GM18502 (cell line): ENCODE data around the gene PEX26.
"Not testable (repeated sequence)": the region's sequence is repeated elsewhere in the genome, so short reads cannot be mapped to it uniquely, and the experiment has no call there.

Experiments
- ATAC-seq: cut with Tn5 transposase; IDR thresholded peaks from one replicate; pipeline ENCODE4 v1.9.1; 2021; ENCODE audit warnings: mild to moderate bottlenecking; ENCODE audit not compliant: unreplicated experiment, poor library complexity

PEX26 gene

GRCh38 chr22:18070556-18071306 lies 7.1 kb upstream of the PEX26 start:
- no peak for ATAC-seq

DNA sequence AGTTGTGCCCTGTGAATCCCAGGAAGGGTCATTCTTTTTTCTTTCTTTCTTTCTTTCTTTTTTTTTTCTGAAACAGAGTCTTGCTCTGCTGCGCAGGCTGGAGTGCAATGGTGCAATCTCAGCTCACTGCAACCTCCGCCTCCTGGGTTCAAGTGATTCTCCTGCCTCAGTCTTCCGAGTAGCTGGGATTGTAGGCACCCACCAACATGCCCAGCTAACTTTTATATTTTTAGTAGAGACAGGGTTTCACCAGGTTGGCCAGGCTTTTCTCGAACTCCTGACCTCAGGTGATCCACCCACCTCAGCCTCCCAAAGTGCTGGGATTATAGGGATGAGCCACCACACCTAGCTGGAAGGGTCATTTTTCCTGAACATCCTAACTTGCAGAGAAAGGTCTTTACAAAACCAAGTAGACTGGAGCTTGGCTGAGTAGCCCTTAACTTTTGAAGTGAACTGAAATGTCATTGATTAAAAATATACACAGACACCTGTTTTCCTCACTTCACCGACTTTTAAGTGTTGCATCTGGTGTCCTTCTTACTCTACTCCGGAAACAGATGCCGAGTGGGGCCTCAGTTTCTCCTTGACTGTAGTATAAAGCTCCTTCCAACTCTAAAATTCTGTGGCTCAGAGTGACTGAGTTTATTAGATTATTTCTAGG lies 6.4 kb upstream of the PEX26 start:
- not testable (repeated sequence) for ATAC-seq

- no peak for ATAC-seq
Measured at GRCh38 chr22:18071968-18072310, 5.9 kb upstream of the PEX26 start.

DNA sequence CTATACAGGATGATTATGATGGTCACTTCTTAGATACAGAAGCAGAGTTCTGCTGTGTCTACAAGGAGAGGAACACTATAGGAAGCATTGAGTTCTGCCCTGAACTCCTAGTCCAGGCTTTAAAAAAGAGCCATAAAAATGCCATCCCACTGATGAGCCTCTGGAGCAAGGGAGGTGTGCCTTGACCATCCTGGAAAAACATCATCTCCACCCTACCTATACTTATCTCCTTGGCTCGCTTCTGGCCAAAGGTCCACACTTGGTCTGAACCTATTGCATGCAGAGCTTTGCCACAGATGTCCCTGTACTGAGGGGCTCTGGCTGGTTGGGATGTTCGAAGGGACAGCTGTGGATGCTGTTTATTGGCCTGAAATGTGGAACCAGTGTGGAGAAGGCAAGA lies 4.3 kb upstream of the PEX26 start:
- ATAC-seq = no peak

GRCh38 chr22:18073927-18074326 lies 3.9 kb upstream of the PEX26 start:
- not testable (repeated sequence) for ATAC-seq

GRCh38 chr22:18075101-18075719 lies 2.6 kb upstream of the PEX26 start:
- ATAC-seq = no peak

- no peak for ATAC-seq
Measured at GRCh38 chr22:18075720-18076497, 1.9 kb upstream of the PEX26 start.

DNA sequence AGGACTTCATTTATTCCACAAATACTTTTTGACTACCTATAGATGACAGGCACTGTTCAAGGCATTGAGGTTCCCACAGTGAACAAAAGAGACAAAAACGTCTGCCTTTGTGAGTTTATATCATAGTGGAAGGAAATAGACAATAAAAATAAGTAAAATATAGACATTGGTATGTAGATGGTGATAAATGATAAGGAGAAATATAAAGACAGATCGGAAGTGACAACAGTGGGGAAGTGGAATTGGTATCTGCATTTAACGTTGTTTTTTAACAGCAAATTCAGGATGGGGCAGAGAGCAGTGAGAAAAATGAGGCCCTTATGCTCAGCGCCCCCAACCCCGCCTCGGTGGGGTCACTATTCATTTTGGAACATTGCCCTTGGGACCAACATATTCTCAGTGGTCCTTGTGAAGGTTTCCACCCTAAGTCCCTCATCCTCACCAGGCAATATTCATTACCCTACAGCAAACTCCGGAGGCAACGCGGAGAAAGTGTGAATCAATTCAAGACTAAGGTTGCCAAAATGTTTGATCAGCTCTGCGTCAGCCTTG lies 627 bp upstream of the PEX26 start:
- peak; percentile 12 for ATAC-seq

GRCh38 chr22:18078329-18079041 lies 695 bp downstream of the PEX26 start:
- ATAC-seq = peak; percentile 21

- ATAC-seq = no peak
Measured at GRCh38 chr22:18079706-18080233, 2.0 kb downstream of the PEX26 start.

DNA sequence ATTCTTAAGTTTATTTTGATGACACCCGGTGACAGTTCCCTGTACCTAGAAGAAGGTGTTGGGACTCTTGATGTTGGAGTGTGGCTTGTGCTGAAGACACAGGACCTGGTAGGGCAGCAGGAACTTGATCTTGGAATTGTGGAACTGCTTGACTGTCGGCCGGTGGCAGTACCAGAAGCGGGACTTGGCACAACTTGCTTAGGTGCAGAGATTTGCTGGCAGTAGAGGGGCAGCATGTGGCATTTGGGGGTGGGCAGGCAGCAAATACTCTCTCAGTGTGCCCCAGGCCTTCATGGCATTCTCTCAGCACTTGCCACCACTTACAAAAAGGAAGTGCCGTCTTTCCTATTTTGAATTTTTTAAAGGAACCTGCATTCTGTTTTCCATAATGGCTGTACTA lies 3.6 kb downstream of the PEX26 start:
- no peak for ATAC-seq

- no peak for ATAC-seq
Measured at GRCh38 chr22:18082467-18082866, 4.7 kb downstream of the PEX26 start.

GRCh38 chr22:18083406-18083805 lies 5.6 kb downstream of the PEX26 start:
- ATAC-seq = no peak

DNA sequence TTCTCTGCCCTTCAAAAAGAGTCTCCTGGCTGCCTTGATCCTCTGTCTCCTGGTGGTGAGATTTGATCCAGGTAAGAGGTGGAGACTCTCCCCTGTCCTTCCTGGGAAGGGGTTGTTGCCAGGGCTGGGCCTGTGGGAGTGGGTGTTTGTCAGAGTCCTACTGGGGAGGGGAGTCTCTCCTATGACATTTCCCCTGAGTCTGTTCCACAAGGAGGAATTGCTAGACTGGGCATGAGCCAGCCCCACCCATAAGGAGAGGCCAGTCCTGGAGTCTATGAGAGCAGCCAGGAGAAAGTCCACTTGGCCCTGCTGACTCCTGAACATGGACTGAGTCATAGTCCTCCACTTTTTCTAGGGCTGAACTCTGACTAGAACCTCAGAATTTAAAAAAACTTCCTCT lies 7.4 kb downstream of the PEX26 start:
- no peak for ATAC-seq

- ATAC-seq = no peak
Measured at GRCh38 chr22:18087350-18087855, 9.6 kb downstream of the PEX26 start.

DNA sequence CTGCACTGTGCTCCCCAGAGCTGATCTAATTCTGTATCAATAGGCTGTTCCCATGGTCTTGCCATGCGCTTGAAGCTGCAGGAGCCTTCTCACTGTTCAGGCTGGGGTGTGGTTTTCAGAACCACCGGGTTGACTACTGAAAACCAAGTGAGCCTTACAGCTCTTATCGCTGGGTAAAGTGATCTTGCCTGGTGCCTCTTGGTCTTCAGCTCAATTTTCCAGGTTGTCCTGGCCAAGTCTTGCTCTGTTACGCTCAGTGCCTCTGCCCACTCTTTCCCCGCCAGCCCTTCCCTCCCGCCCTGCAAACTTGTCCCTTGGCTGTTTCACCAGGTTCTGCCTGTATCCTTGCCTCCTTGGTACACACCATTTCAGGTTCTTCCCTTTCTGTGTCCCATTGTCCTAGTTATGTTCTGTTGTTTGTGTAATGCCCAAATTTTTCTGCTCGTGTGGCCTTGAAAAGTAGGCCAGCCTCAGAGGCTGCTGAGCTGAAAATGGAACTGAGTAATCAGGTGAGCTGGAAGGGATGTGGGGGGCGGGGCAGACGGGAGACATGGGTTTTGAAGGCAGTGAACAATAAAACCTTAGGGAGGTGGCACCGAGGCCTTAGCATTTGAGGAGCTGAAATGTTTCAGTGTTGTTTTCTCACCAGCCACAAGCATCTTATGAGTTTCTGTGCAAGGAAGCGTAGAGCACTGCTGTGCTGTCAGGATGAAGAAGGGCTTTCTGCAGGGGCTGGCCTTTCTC lies 11.2 kb downstream of the PEX26 start:
- ATAC-seq = no peak

GRCh38 chr22:18090286-18090685 lies 12.5 kb downstream of the PEX26 start:
- no peak for ATAC-seq

DNA sequence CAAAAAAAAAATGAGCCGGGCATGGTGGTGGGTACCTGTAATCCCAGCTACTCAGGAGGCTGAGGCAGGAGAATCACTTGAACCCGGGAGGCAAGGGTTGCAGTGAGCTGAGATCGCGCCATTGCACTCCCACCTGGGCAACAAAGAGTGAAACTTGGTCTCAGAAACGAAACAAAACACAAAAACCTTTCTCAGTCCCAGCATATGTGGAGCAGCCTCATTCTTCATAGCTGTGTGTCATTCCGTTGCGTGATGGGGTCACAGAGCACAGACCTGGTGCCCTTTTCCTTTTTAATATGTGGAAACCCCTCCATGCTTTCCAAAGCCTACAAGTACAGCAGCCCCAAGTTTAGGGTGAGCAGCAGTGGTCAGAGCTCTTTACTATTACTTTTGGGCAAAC lies 13.7 kb downstream of the PEX26 start:
- ATAC-seq = no peak
